Keratinocyte (primary cell): ENCODE measurements around the gene TLE1.

Experiments used
- CTCF ChIP-seq, 3 experiments: IDR thresholded peaks in 1 of 3; conservative IDR thresholded peaks in 1 of 3; optimal IDR thresholded peaks in 1 of 3; 2 replicates in 2 of 3; 3 replicates in 1 of 3; pipeline versions ENCODE3 to v1.5.1; 2011; ENCODE audit warnings: low read length in 3 of 3, mild to moderate bottlenecking in 3 of 3, moderate library complexity in 2 of 3, control low read depth in 1 of 3, inconsistent platforms in 1 of 3; ENCODE audit not compliant: insufficient read depth in 2 of 3; ENCODE audit errors: extremely low read depth in 1 of 3
- EZH2 ChIP-seq: IDR thresholded peaks from one replicate; pipeline ENCODE4 v1.6.1; 2012; ENCODE audit warnings: inconsistent platforms, mild to moderate bottlenecking, low read length, moderate library complexity

DNA sequence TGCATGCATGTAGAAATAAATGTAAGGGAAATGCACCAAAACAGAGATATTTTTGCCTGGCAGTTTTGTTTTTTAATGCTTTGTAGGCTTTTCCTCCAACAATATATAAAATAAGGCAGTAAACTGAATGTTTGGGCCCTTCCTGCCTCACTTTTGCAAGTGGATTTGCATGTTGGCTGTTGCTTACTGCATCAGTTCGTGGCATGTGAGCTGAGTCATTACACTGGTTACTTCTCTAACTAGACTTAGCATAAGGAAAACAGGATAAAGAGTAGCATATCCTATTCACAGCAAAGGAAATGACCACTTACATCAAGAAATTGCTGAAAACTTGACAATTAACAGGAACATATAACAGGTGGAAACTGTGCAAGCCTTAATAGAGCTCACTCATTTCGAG lies 113.4 kb downstream of the TLE1 start:
- TF ChIP-seq CTCF (optimal IDR thresholded peaks at IDR 0.05 in 1 of 3, IDR thresholded peaks at IDR 0.05 in 1 of 3, conservative IDR thresholded peaks at IDR 0.05 in 1 of 3; ENCODE audit: extremely low read depth in 1 of 3, insufficient read depth in 2 of 3, low read length in 3 of 3) (no peak), EZH2 (no peak)
